ENCODE measurements around the gene KIF1B.

- TF ChIP-seq POLR2A (IDR thresholded peaks at IDR 0.05) (no peak), CTCF (IDR thresholded peaks at IDR 0.05) (no peak), POLR2AphosphoS5 (IDR thresholded peaks at IDR 0.05) (no peak)
Observed at GRCh38 chr1:10192263-10192662, 18.1 kb upstream of the KIF1B start.
